Ovary (tissue), 3 donors: Measurements from ENCODE around the gene LHX6.

ENCODE experiments used
- CTCF ChIP-seq, 3 donors: fragments of 450-650 bp in 2 of 3; fragments of 200-600 bp in 1 of 3; IDR thresholded peaks; one replicate each; pipeline versions ENCODE4 v1.5.1 to v1.8.0; 2016 to 2022; ENCODE audit warnings: antibody characterized with exemption in 3 of 3, mild to moderate bottlenecking in 1 of 3
- EP300 ChIP-seq: sonication (generic); formaldehyde crosslinking; IDR thresholded peaks from one replicate; pipeline ENCODE4 v1.6.1; 2017; ENCODE audit warnings: antibody characterized with exemption
- donor health status: DM: no; HTN: no; CAD: no.

- TF ChIP-seq EP300 (no peak), CTCF (IDR thresholded peaks at IDR 0.05) (no peak)
Measured at GRCh38 chr9:122244349-122244748, 15.6 kb upstream of the LHX6 start.
